ENCODE data around the gene KCTD16. TPM values are rescaled to one million over a fixed set of nuclear protein-coding genes. Genes with fewer than 3 reads are reported as not detected.
A peak's percentile ranks its signal among the peaks of the same experiment; 100 is the strongest.

The KCTD16 gene
- total and polyA plus RNA-seq, 8 donors = 0.57 to 6.6 (median 3.2) TPM

DNA sequence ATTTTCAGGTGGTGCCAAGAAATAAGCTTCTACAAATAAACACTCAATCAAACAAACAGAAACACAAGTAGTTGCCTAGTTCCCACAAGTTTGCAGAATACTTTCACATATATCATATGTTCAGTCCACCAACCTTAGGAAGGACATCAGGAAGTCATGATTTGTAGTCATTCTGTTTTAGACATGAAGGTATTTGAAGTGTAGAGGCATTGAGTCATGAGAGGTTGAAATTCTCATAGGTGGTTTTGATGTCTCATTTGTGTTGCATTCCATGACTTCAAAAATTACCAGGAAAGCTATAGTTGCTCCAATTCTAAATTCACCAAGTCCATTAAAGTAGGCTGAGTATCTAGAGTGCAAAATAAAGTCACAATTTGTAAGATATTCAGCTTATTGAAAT is 159.0 kb downstream of the KCTD16 start:
- peak overlapping the region in 3 of 4 donors; percentile 12 to 53 (median 51) for H3K27ac ChIP-seq
- peak; percentile 11 to 50 (median 20) for ATAC-seq
- H3K4me3 ChIP-seq = no peak overlapping the region
- H3K4me1 ChIP-seq = peaks cover 0 to 49% (median 21%) of the 10 kb centered on the region in 3 donors
- FAIRE-seq = no peak
- DNase-seq = no peak
- H3K36me3 ChIP-seq = no peaks in the 10 kb centered on the region
- H3K9me3 ChIP-seq = no peaks in the 10 kb centered on the region
- intact Hi-C loops (cut with DNase I) = no loop called here
- TF ChIP-seq, protein P1, sequence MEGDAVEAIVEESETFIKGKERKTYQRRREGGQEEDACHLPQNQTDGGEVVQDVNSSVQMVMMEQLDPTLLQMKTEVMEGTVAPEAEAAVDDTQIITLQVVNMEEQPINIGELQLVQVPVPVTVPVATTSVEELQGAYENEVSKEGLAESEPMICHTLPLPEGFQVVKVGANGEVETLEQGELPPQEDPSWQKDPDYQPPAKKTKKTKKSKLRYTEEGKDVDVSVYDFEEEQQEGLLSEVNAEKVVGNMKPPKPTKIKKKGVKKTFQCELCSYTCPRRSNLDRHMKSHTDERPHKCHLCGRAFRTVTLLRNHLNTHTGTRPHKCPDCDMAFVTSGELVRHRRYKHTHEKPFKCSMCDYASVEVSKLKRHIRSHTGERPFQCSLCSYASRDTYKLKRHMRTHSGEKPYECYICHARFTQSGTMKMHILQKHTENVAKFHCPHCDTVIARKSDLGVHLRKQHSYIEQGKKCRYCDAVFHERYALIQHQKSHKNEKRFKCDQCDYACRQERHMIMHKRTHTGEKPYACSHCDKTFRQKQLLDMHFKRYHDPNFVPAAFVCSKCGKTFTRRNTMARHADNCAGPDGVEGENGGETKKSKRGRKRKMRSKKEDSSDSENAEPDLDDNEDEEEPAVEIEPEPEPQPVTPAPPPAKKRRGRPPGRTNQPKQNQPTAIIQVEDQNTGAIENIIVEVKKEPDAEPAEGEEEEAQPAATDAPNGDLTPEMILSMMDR (IDR thresholded peaks at IDR 0.05) = no peak
- H3K27me3 ChIP-seq = no peaks in the 10 kb centered on the region

DNA sequence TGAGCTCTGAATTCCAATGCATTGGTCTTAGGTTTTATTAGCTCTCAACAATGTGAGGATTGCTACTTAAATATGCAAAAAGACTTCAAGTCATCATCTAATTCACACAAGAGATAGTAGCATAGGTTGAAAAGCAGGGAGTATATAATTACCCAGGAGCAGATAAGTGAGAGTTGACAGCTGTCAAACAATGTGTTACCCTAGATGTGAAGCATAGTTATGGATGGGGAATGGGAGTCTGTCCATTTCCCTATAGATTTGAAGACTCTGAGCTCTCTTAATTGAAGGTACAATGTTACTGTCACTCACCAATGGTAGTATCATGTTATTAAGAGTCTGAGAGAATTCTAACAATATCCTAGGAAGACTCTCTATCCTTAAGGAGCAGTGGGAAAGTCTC is 160.7 kb downstream of the KCTD16 start:
- Histone ChIP-seq H3K9me3 (no peaks in the 10 kb centered on the region), H3K27ac (no peak overlapping the region), H3K4me1 (peaks cover 5 to 50% (median 30%) of the 10 kb centered on the region in 3 donors), H3K27me3 (no peaks in the 10 kb centered on the region), H3K4me3 (no peak overlapping the region), H3K36me3 (no peaks in the 10 kb centered on the region)
- TF ChIP-seq, protein P1 (IDR thresholded peaks at IDR 0.05) = no peak
- ATAC-seq (no peak), DNase-seq (no peak), FAIRE-seq (no peak)
- intact Hi-C loops (cut with DNase I) = no loop called here

DNA sequence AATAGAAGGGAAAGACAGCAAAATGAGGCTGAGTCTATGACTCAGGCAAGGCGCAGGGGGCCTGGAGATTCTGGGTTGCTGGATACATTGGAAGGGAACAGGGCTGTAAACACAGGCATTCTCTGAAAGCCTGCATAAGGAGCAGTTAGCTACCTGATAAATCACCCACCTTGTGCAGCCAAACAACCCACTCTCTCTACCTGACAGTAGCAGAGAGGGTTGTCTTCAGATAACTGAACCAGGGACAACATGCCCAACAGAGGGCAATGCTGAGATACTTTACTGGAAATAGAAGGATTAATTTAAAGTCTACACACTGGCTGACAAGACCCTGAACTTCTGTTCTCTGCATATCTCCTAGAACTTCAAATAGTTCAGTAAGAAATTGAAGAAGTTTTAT is 161.6 kb downstream of the KCTD16 start:
- TF ChIP-seq, protein P1 (IDR thresholded peaks at IDR 0.05) = no peak
- Histone ChIP-seq H3K4me3 (no peak overlapping the region), H3K27me3 (no peaks in the 10 kb centered on the region), H3K9me3 (no peaks in the 10 kb centered on the region), H3K36me3 (no peaks in the 10 kb centered on the region), H3K4me1 (peaks cover 7 to 50% (median 30%) of the 10 kb centered on the region in 3 donors), H3K27ac (no peak overlapping the region)
- no peak for FAIRE-seq
- peak in 1 of 6 donors; percentile 15 for DNase-seq
- WGBS, 2 donors = 95 to 100% methylated on average over 1 of the region's 1 CpG
- intact Hi-C loops (cut with DNase I) = no loop called here
- ATAC-seq = peak in 1 of 4 donors; percentile 36

DNA sequence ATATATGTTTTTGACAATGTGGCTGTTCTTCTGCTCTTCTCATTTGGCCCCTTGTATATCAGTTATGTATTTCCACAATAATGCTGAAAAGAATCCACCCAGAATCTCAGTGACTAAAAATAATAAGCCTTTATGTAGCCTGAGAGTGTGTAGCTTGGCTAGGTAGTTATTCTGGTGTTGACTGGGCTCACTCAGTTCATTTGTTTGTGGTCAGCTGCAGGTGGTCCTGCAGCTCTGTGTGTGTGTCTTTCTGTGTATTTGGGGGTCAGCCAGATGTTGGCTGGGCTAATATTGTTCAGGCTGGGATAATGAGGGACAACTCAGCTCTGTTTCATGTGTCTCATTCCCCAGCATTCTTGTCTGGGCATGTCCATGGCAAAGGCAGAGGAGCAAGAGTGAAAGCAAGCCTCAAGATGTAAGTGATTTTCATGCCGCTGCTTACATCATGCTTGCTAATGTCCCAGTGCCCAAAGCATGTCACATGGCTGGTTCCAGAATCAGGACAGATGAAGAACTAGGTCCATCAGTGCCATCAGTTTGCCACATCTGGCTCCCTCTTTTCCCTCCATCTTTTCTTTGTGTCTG is 162.8 kb downstream of the KCTD16 start:
- intact Hi-C loops (cut with DNase I) = no loop called here
- Histone ChIP-seq H3K4me1 (peaks cover 7 to 45% (median 24%) of the 10 kb centered on the region in 3 donors), H3K9me3 (no peaks in the 10 kb centered on the region), H3K27ac (no peak overlapping the region), H3K36me3 (no peaks in the 10 kb centered on the region), H3K27me3 (no peaks in the 10 kb centered on the region), H3K4me3 (no peak overlapping the region)
- FAIRE-seq = no peak
- no peak for DNase-seq
- TF ChIP-seq, protein P1 (IDR thresholded peaks at IDR 0.05) = no peak
- 90 to 100% methylated on average over 1 of the region's 1 CpG for WGBS, 2 donors
- no peak for ATAC-seq

DNA sequence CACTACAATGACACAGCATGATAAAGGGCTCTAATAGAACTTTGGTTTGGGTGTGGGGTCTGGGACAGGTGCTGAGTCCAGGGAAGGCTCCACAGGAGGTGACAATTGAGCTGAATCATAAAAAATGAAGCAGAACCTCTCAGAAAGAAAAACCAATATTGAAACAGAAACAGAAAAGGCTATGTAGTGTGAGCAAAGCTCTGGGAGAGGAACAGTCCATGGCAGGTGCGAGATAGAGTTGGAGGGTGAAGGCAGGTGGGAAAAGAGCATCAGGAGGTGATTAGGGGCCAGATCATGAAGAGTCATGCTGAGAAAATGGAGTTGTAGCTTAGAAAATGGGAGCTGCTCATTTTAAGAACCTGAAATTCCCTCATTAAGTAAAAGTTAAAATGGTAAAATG is 164.9 kb downstream of the KCTD16 start:
- 48 to 60% methylated on average over 1 of the region's 1 CpG for WGBS, 2 donors
- TF ChIP-seq, protein P1 (IDR thresholded peaks at IDR 0.05) = no peak
- intact Hi-C loops (cut with DNase I) = no loop called here
- ATAC-seq (peak; percentile 83 to 89 (median 88)), DNase-seq (peak in 3 of 6 donors; percentile 36 to 71 (median 60)), FAIRE-seq (no peak)
- peaks cover 7 to 28% (median 9%) of the 10 kb centered on the region in 3 donors for H3K4me1 ChIP-seq
- no peaks in the 10 kb centered on the region for H3K27me3 ChIP-seq
- H3K27ac ChIP-seq = peak overlapping the region; percentile 1 to 30 (median 26)
- H3K36me3 ChIP-seq = no peaks in the 10 kb centered on the region
- H3K4me3 ChIP-seq = no peak overlapping the region
- H3K9me3 ChIP-seq = no peaks in the 10 kb centered on the region
